ENCODE measurements around the gene PVALEF. TPM values are rescaled to one million over a fixed set of nuclear protein-coding genes. Genes with fewer than 3 reads are reported as not detected.

Gene PVALEF
- total and polyA plus RNA-seq, 2 of the 8 experiments (the other 6 are each of a cell fraction or from before 2014, with no cell fraction given), result 0.03 TPM; not detected in 1

DNA sequence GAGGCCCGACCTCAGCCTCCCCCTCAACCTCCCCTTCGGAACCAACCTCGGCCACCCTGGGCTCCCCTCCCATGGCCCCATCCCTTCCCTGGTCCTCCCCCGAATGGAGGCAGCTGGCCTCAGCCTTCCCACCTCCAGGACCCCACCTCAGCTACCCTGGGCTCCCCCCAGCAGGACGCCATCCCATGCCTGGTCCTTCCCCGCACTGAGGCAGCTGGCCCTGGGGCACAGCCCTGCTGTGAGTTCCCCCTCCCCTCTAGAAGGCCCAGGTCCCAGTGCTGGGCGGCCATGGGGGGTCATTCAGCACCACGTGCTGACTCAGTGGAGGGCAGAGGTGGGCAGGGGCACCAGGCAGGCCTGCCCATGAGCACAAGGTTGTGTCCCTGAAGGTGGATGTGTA lies 28.9 kb upstream of the PVALEF start (continued):
- TF ChIP-seq, protein P1, sequence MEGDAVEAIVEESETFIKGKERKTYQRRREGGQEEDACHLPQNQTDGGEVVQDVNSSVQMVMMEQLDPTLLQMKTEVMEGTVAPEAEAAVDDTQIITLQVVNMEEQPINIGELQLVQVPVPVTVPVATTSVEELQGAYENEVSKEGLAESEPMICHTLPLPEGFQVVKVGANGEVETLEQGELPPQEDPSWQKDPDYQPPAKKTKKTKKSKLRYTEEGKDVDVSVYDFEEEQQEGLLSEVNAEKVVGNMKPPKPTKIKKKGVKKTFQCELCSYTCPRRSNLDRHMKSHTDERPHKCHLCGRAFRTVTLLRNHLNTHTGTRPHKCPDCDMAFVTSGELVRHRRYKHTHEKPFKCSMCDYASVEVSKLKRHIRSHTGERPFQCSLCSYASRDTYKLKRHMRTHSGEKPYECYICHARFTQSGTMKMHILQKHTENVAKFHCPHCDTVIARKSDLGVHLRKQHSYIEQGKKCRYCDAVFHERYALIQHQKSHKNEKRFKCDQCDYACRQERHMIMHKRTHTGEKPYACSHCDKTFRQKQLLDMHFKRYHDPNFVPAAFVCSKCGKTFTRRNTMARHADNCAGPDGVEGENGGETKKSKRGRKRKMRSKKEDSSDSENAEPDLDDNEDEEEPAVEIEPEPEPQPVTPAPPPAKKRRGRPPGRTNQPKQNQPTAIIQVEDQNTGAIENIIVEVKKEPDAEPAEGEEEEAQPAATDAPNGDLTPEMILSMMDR (IDR thresholded peaks at IDR 0.05; ENCODE audit: control extremely low read depth in 1 of 3, insufficient read depth in 1 of 3, low read depth in 1 of 3, low read length in 3 of 3), result no peak
- no peak for TF ChIP-seq ASH2L (IDR thresholded peaks at IDR 0.05; ENCODE audit: low read length)
